Heart left ventricle (tissue), 13 donors: ENCODE results near the gene RPLP2.

Experiments used
- POLR2A ChIP-seq, 2 donors: fragments of 450-650 bp; IDR thresholded peaks; one replicate each; pipeline ENCODE4 v1.6.1; 2017; ENCODE audit warnings: antibody characterized with exemption in 2 of 2, mild to moderate bottlenecking in 2 of 2, moderate library complexity in 2 of 2
- TF ChIP-seq, protein P1 (sequence below), 12 donors: fragments of 200-600 bp; sonication (generic) in 4 of 12; IDR thresholded peaks; one replicate each; pipeline versions ENCODE4 v1.5.0 to v1.8.0; 2018 to 2022; ENCODE audit warnings: antibody characterized with exemption in 12 of 12, mild to moderate bottlenecking in 5 of 12
- donor health status: ischemic (EF 13 %, LVEDD 7.1; RV severe dilation, severe dysfunction).
- donor health status: DM: no; HTN: yes; CAD: no.
- donor health status: DM: no; HTN: no; CAD: no.
- donor health status: ischemic (EF 25% LVEDD 6.9; RV normal size, moderate dysfunction).
- donor health status: ischemic (EF 25% LVEDD 5.7; RV mildly dilated, moderate dysfunction).
- donor health status: ischemic (EF 35%, LVEDD 5.7; RV mildly dilated, moderate dysfunction).
- donor health status: nonischemic (EF 11% LVEDD 7.7; RV severe dilation, severe dysfunction).
- donor health status: DM: yes; HTN: yes; CAD: no.
- donor health status: PGD.
- donor health status: ischemic (EF 29% LVEDD 5.4; RV normal size, mild dysfunction).
- donor health status: nonischemic (EF 23%, LVEDD 6.1; RV moderate dilation, normal function).

GRCh38 chr11:824942-825341 is 15.2 kb downstream of the RPLP2 start:
- TF ChIP-seq, protein P1, sequence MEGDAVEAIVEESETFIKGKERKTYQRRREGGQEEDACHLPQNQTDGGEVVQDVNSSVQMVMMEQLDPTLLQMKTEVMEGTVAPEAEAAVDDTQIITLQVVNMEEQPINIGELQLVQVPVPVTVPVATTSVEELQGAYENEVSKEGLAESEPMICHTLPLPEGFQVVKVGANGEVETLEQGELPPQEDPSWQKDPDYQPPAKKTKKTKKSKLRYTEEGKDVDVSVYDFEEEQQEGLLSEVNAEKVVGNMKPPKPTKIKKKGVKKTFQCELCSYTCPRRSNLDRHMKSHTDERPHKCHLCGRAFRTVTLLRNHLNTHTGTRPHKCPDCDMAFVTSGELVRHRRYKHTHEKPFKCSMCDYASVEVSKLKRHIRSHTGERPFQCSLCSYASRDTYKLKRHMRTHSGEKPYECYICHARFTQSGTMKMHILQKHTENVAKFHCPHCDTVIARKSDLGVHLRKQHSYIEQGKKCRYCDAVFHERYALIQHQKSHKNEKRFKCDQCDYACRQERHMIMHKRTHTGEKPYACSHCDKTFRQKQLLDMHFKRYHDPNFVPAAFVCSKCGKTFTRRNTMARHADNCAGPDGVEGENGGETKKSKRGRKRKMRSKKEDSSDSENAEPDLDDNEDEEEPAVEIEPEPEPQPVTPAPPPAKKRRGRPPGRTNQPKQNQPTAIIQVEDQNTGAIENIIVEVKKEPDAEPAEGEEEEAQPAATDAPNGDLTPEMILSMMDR (IDR thresholded peaks at IDR 0.05) = no peak
- no peak for TF ChIP-seq POLR2A (IDR thresholded peaks at IDR 0.05)
